Muscle layer of colon (tissue), 2 donors: ENCODE results near the gene KRCC1.
A peak's percentile ranks its signal among the peaks of the same experiment; 100 is the strongest.
"Not testable (repeated sequence)": the region's sequence is repeated elsewhere in the genome, so short reads cannot be mapped to it uniquely, and the experiment has no call there.

Experiments
- H3K27ac ChIP-seq: one replicate; pipeline ENCODE4 v1.7.0; 2013; ENCODE audit warnings: low read depth, mild to moderate bottlenecking, low read length, moderate library complexity
- H3K27me3 ChIP-seq, 2 donors: one replicate each; pipeline ENCODE4 v1.7.0; 2013; ENCODE audit warnings: low read length in 2 of 2, mild to moderate bottlenecking in 2 of 2; ENCODE audit not compliant: insufficient read depth in 2 of 2, control insufficient read depth in 1 of 2
- H3K36me3 ChIP-seq: one replicate; pipeline ENCODE4 v1.7.0; 2013; ENCODE audit warnings: mild to moderate bottlenecking, low read length; ENCODE audit not compliant: insufficient read depth
- H3K4me1 ChIP-seq: one replicate; pipeline ENCODE4 v1.7.0; 2013; ENCODE audit warnings: mild to moderate bottlenecking, low read length; ENCODE audit not compliant: insufficient read depth
- H3K4me3 ChIP-seq, 2 donors: one replicate each; pipeline ENCODE4 v1.7.0; 2013; ENCODE audit warnings: low read length in 2 of 2, low read depth in 1 of 2, mild to moderate bottlenecking in 1 of 2, moderate library complexity in 1 of 2
- H3K9ac ChIP-seq: one replicate; pipeline ENCODE4 v1.7.0; 2013; ENCODE audit warnings: low read length
- H3K9me3 ChIP-seq: one replicate; pipeline ENCODE4 v1.7.0; 2013; ENCODE audit warnings: mild to moderate bottlenecking, low read length
- donor health status: abdominal sarcoma.
- donor health status: Adenocarcinoma of cecum.

The KRCC1 gene

DNA sequence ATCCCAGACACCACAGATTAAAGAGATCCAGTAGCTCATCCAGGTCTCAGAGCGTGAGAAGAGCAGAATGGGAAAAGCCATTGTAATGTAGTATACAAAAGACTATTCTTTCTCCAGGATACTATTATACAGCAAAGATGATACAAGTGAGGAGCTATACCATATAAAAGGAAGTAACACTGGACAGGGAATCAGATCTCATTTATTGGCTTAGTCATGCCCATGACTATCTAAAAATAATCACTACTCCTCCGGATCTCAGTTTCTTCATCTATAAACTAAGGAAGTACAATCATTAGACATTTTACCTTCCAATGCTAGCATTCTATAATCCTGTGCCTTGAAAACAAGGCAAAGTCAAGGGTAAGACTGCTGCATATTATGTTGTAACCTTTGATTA, 19.4 kb downstream of the KRCC1 start:
- H3K27ac ChIP-seq, result no peak overlapping the region
- H3K36me3 ChIP-seq, result peaks cover 7% of the 10 kb centered on the region
- no peak overlapping the region for H3K4me3 ChIP-seq
- H3K27me3 ChIP-seq, result no peaks in the 10 kb centered on the region
- no peak overlapping the region for H3K9ac ChIP-seq
- no peaks in the 10 kb centered on the region for H3K4me1 ChIP-seq
- no peaks in the 10 kb centered on the region for H3K9me3 ChIP-seq

DNA sequence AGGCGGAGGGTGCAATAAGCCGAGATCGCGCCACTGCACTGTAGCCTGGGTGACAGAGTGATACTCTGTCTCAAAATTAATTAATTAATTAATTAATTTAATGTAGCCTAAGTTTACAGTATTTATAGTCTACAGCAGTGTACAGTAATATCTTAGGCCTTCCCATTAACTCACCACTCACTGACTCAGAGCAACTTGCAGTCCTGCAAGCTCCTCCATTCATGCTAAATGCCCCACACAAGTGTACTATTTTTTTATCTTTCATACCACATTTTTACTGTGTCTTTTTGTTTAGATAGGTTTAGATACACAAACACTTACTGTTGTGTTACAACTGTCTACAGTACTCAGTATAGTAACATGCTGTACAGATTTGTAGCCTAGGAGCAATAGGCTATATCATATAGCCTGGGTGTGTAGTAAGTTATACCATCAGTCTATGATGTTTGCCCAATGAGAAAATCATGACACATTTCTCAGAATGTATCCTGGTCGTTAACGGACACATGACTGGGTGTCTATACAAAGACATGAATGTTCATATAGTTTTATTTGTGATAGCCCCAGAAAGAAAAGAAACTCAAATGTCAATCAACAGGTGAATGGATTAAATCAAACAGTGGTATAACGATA, 23.4 kb downstream of the KRCC1 start:
- no peaks in the 10 kb centered on the region for H3K27me3 ChIP-seq
- peaks cover 27% of the 10 kb centered on the region for H3K36me3 ChIP-seq

DNA sequence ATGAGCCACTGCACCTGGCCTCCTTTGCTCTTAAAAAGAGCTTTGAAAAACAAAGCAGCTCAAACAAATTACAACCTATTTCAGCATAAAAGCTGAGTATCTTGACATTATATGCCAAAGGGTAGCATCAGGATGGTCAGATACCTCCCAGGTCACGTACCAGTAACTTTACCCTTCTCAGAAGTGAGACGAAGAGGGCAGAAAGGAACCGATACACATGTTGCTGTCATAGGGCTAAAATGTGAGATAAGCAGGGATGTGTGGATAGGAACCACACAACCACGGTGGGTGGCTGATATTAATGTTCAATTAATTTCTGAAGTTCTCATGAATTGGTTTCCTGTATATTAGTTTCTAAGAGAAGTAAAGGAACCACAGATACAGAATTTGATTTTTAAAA, 26.7 kb downstream of the KRCC1 start:
- H3K4me3 ChIP-seq, result no peak overlapping the region
- H3K36me3 ChIP-seq, result peaks cover 26% of the 10 kb centered on the region
- H3K9me3 ChIP-seq, result no peaks in the 10 kb centered on the region
- no peak overlapping the region for H3K9ac ChIP-seq
- H3K4me1 ChIP-seq, result no peaks in the 10 kb centered on the region
- H3K27ac ChIP-seq, result no peak overlapping the region
- no peaks in the 10 kb centered on the region for H3K27me3 ChIP-seq

More for the DNA sequence above, 23.4 kb downstream of the KRCC1 start:
- H3K9ac ChIP-seq, result no peak overlapping the region
- H3K27ac ChIP-seq, result no peak overlapping the region
- no peak overlapping the region for H3K4me3 ChIP-seq
- H3K9me3 ChIP-seq, result no peaks in the 10 kb centered on the region
- no peaks in the 10 kb centered on the region for H3K4me1 ChIP-seq

DNA sequence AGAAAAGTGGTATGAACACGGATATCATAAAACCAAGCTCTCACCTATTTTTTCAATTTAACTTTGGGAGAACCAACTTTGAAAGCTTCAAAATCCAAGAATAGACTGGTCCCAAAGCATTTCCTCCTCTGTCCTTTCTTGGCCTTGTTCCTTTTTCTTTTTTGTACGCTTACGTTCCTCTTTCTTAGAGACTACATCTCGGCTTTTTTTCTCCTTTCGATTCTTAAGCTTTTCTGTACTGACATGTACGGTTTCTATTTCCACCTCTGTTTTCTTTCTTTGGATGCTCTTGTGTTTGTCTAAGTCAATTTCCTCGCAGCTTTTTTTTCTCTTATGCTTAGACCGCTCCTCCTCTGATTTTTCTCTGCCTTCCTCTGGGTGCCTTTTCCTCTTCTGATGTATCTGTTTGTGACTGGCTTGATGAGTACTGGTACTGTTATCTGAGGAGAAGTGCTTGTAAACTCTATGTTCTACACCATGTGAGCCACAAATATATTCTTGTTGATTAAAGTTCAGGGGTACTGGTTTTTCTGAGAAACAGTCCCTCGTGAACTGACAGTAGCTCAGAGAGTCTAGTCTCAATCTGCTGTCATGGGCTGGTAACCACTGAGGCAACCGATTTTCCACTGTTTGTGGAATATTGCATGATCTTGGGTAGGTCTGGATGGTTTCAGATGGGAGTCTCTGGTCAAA, 27.7 kb downstream of the KRCC1 start:
- Histone ChIP-seq H3K4me3 (no peak overlapping the region), H3K9me3 (no peaks in the 10 kb centered on the region), H3K36me3 (peaks cover 20% of the 10 kb centered on the region), H3K27ac (no peak overlapping the region), H3K4me1 (no peaks in the 10 kb centered on the region), H3K27me3 (no peaks in the 10 kb centered on the region), H3K9ac (no peak overlapping the region)

DNA sequence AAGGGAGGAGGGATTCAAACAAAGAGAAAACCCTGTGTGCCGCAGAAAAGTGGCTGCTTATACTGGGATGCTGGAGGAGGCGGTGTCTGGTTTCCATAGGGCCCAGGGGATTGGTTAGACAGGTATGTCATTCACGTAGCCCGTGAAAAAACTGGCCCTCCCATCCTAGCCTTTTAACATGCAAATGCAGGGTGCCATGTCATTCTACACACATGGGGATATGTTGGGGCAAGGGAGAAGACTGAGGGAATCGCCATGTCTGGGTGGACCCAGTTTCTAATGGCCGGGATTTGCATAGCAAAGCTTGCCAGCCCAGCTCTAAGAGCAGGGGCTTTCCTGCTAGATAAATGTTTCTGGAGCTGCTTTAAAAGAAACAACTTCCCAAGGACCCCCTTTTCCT, 31.1 kb downstream of the KRCC1 start:
- no peak overlapping the region for H3K27ac ChIP-seq
- H3K27me3 ChIP-seq, result no peaks in the 10 kb centered on the region
- no peak overlapping the region for H3K9ac ChIP-seq
- H3K9me3 ChIP-seq, result no peaks in the 10 kb centered on the region
- peaks cover 15% of the 10 kb centered on the region for H3K36me3 ChIP-seq
- H3K4me1 ChIP-seq, result no peaks in the 10 kb centered on the region
- H3K4me3 ChIP-seq, result no peak overlapping the region

DNA sequence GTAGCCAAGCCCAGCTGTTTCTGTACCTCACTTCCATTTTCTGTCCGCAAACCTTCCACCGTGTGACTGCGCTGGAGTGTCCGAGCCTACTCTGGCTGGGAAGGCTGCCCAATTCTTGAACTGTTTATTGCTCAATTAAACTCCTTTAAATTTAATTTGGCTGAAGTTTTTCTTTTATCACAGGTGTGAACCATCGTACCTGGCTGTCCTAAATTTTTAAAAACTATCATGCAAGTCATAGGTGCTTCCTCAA, 33.0 kb downstream of the KRCC1 start:
- no peaks in the 10 kb centered on the region for H3K4me1 ChIP-seq
- H3K27me3 ChIP-seq, result no peaks in the 10 kb centered on the region
- no peak overlapping the region for H3K4me3 ChIP-seq
- H3K9ac ChIP-seq, result no peak overlapping the region
- no peaks in the 10 kb centered on the region for H3K36me3 ChIP-seq
- H3K9me3 ChIP-seq, result no peaks in the 10 kb centered on the region
- H3K27ac ChIP-seq, result no peak overlapping the region

DNA sequence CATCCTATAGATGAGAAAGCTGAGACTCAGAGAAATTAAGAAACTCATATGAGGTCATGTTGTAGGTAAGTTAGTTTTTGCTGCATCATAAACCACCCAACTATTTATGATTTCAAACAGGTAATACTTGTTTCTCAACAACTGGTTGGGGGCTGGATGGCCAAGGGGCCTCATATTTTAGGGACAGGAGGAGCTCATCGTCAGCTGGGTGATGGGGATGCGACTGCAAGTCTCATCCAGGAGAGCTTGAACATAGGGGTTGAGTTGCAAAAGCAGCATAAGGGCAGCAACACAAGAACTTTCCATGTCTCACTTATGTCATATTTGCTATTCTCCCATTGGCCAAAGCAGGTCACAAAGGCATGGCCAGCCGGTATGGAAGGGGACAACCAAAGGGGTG, 35.6 kb downstream of the KRCC1 start:
- H3K27me3 ChIP-seq, result no peaks in the 10 kb centered on the region
- H3K9me3 ChIP-seq, result no peaks in the 10 kb centered on the region
- H3K27ac ChIP-seq, result no peak overlapping the region
- no peak overlapping the region for H3K9ac ChIP-seq
- H3K36me3 ChIP-seq, result no peaks in the 10 kb centered on the region
- H3K4me1 ChIP-seq, result no peaks in the 10 kb centered on the region
- H3K4me3 ChIP-seq, result no peak overlapping the region

DNA sequence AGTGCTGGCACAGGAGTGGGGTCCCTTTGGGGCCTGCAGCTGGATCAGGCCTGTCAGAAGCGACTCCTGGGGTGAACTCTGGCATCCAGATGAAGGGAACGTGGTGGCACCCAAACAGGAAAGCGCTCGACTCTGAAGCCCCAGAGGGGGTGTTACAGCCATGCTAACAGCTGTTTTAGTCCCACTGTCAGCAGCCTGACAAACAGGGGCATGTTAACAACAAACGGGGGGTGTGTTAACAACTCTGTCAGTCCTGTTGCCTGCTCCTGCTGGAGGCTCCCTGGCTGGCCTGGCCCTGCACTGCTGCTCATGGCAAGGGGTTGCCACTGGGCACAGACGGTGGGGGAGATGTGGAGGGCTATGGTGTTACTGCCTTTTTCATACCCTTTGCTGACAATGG, 36.7 kb downstream of the KRCC1 start:
- no peak overlapping the region for H3K4me3 ChIP-seq
- no peaks in the 10 kb centered on the region for H3K4me1 ChIP-seq
- no peak overlapping the region for H3K27ac ChIP-seq
- no peaks in the 10 kb centered on the region for H3K27me3 ChIP-seq
- H3K9me3 ChIP-seq, result no peaks in the 10 kb centered on the region
- no peak overlapping the region for H3K9ac ChIP-seq
- no peaks in the 10 kb centered on the region for H3K36me3 ChIP-seq

DNA sequence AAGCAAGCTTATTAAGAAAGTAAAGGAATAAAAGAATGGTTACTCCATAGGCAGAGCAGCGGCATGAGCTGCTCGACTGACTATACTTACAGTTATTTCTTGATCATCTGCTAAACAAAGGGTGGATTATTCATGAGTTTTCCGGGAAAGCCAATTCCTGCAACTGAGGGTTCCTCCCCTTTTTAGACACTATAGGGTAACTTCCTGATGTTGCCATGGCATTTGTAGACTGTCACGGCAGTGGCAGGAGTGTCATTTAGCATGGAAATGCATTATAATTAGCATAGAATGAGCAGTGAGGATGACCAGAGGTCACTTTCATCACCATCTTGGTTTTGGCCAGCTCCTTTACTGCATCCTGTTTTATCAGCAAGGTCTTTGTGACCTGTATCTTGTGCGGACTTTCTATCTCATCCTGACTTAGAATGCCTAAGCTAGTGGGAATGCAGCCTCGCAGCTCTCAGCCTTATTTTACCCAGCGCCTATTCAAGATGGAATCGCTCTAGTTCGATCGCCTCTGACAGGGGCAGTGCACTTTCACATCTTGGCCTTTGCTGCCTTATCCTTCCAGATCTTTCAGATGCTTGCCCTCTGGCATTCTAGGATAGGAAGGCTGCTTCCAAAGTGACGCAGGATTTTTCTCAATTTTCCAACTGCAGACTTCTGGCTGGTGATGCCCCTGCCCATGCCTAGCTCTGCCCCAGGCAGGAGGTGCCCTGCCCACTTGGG, 37.3 kb downstream of the KRCC1 start:
- H3K36me3 ChIP-seq, H3K27ac ChIP-seq: not testable (repeated sequence)

DNA sequence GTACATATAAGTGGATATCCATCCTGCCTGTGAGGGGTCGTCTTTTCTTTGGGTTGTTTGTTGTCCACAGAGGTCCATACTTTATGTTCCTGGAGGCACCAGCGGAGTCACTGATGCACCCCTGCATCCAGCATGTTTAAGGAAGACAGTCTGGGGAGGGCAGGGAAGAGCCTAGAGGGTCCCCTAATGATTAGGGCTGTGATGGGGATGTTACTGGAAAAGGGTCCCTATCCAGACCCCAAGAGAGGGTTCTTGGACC, 37.9 kb downstream of the KRCC1 start:
- H3K4me3 ChIP-seq, H3K9me3 ChIP-seq, H3K9ac ChIP-seq, H3K27me3 ChIP-seq, H3K4me1 ChIP-seq, H3K36me3 ChIP-seq, H3K27ac ChIP-seq: not testable (repeated sequence)

More for the DNA sequence above, 37.3 kb downstream of the KRCC1 start:
- H3K27me3 ChIP-seq, H3K9ac ChIP-seq, H3K9me3 ChIP-seq, H3K4me3 ChIP-seq, H3K4me1 ChIP-seq: not testable (repeated sequence)

DNA sequence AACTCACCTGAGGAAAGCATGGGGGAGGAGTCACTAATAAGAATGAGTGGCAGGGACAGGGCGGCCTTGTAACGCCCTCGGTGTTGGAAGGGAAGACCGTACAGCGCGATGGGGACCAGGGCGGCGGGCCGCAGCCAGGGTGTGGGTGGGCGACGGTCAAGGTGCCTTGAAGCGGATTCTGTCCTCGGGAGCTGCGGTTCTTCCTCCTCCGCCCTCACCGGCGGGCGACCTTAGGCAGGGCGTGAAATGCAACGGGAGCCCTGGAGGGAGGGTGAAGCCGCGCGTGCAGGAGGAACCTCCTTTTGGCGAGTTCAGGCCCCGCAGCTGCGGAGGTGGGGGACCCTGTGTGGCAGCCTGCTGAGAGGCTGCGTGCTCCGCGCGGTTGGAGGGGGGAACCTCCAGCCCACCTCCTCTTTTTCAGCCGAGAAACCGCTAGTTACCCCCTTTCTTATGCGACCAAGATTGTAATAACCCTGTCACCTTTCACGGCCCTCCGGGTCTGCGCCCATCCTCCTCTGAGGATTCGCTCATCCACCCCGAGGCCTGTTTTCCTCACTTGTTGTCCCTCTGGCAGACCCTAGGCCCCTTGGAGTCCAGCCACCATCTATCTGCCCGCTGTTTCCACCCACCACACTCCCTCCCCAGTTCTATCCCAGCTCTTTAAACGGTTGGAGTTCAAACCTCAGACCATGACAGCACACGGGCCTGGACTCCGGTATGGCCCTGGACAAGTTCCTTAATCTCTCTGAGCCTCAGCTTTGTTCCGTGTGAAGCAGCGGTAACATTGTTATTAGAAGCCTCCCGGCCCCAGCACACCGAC, 38.4 kb downstream of the KRCC1 start:
- Histone ChIP-seq H3K9ac (peak overlapping the region; percentile 76), H3K27me3 (no peaks in the 10 kb centered on the region), H3K27ac (peak overlapping the region; percentile 70), H3K36me3 (no peaks in the 10 kb centered on the region), H3K4me1 (no peaks in the 10 kb centered on the region), H3K9me3 (no peaks in the 10 kb centered on the region), H3K4me3 (peak overlapping the region; percentile 87)
